Measurements from ENCODE around the gene SPO11.

The SPO11 gene

DNA sequence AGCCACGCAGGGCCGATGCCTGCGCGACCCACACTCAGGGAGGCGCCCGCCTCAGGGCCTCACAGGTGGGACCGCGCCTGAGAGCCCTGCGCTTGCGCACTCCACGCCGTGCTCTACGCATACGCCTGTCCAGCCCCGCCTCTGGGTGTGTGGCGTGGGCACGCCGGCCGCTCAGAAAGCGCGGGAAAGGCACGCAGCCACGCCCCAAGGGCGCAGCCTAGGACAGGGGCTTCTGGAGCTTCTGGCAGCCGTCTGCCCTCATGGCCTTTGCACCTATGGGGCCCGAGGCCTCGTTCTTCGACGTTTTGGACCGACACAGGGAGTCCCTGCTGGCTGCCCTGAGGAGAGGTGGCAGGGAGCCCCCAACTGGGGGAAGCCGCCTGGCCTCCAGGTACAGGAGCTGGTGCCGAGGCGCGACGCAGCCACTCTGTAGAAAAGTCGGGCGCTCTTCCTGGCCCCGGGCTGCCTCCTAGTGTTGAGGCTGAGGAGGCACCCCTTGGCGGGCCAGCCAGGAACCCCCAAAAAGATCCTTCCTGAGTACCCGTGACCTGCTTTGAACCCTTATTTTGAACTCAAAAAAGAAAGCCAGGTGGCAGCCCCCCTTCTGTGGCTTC, at the start of gene SPO11:
Gene SPO11, plus strand, starts transcription at position 196 of the 614 bp plus-strand sequence. Its CDS starts 65 bp downstream, at position 261.
- DNase-seq (ENCODE audit: low spot score): peak; percentile 68

- DNase-seq (ENCODE audit: low spot score): no peak
Observed at GRCh38 chr20:57280221-57280620, 49.4 kb upstream of the SPO11 start.

DNA sequence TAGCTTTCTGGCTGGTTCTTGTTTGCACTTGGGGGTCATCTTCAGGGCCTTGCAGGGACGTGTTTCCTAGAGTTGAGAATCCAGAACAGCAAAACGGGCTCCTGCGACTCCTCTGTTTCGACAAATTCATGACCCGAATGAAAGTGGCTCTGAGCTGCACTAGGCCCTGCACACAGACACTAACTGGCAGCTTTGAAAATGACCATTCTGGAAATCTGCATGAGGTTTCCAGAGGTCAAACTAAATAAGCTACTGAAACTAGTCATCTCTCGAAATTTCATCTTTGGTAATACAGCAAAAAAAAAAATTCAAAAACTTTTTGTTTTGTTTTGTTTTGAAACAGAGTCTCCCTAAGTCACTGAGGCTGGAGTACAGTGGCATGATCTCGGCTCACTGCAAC, 47.7 kb upstream of the SPO11 start:
- no peak for DNase-seq (ENCODE audit: low spot score)

- no peak for DNase-seq (ENCODE audit: low spot score)
Observed at GRCh38 chr20:57282670-57283361, 46.8 kb upstream of the SPO11 start.

DNA sequence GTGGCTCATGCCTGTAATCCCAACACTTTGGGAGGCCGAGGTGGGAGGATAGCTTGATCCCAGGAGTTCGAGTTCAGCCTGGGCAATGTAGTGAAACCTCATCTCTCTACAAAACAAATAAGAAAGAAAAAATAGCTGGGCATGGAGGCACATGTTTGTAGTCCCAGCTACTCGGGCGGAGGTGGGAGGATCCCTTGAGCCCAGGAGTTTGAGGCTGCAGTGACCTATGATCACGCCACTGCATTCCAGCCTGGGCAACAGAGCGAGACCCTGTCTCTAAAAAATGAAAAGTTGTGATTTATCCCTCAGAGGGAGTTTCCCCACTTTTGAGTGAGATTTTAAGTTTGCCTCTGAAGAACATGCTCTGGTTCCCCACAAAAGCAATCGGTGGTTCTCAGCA, 45.7 kb upstream of the SPO11 start:
- no peak for DNase-seq (ENCODE audit: low spot score)

DNA sequence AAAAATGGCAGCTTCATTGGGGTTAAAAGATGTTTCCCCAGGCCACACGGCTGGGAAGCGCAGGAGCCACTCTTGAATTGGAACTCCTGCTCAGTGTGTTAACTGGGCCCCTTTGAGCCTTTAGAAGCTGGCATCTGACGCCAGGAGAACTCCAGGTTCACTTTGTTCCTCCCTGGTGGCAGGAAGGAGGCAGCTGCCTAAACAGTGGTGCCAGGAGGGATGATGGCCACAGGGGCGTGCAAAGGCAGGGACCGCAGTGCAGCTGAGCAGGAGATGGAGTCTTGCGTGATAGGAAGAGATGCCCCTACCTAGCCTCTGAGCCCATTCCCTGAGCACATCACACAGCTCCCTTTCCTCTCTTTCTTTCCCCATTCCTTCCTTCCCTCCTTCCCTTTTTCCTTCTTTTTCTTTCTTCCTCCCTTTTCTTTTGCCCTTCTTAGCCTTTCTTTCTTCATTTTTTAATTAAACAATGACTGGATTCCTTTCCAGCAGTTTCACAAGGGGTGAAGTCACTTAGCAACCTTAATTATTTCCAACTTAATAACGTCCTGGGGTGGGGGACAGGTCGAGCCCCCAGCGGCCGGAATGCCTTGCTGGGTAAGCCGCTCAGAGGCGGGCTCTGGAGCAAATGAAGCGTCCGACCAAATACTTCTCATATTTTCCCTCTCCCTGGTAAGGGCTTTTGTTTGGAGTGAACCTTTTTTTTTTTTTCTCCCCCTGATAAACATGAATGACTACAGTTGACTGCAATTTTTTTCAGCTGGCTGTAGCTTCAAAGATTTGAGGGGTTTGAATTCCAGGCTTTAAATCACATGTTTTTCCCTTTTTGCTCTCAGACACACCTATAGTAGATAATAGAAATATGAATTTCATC, 42.4 kb upstream of the SPO11 start:
- DNase-seq (ENCODE audit: low spot score): no peak

DNA sequence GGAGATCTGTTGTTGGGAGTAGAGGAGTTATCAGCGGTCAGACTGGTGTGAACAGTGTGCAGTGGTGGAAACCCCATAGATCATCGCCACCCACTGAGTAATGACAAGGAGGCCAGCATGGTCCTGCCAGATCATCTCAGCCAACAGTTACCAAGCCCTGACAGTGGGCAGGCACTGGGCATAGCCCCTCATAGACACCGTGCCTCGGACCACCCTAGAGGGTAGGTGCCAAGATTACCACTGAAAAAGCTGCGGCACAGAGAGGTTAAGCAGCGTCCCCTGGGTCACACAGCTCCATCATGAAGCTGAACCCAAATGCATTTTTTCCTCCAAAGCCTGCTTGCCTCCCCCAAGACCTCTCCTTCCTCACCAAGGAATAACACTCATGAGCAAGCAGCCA, 41.7 kb upstream of the SPO11 start:
- DNase-seq (ENCODE audit: low spot score): no peak

DNA sequence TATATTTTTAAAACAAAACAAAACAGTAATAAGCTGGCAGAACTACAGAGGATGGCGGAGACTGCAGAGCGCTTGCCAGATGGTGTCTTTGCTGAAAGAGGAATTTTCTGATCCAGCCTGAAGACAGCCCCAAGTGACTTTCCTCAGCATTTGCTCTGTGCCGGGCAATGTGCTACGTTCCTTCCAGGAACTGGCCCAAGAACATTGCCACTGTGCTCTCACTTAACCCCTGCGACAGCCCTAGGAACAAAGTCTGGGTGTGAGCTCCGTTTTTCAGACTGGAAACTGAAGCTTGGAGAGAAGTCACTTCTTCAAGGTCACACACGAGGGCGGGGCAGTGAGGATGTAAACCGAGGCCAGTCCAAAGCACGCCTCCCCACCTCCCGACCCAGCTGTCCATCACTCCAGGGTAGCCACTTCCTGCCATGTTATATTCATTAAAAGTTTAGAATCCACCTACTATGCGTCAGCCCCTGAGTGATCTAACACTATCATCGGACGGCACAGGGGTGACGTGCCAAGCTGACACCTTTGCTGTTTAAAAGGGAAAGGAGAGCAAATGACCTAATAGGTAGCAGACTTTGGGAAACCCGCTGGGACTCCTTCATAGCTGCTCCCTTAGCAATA, 40.8 kb upstream of the SPO11 start:
- no peak for DNase-seq (ENCODE audit: low spot score)

GRCh38 chr20:57289391-57290177, 40.0 kb upstream of the SPO11 start:
- DNase-seq (ENCODE audit: low spot score): peak; percentile 64

DNA sequence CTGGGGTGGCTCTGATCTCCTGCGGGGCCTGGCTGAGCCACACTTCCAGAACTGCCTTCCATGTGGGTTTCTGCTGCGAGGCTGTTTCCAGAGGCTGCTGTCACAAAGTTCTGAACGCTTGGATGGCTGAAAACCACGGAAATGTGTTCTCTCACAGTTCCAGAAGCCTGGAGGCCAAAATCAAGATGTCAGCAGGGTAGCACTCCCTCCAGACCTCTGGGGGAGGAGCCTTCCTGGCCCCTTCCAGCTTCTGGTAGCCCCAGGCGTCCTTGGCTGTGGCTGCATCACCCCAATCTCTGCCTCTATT, 39.5 kb upstream of the SPO11 start:
- no peak for DNase-seq (ENCODE audit: low spot score)

DNA sequence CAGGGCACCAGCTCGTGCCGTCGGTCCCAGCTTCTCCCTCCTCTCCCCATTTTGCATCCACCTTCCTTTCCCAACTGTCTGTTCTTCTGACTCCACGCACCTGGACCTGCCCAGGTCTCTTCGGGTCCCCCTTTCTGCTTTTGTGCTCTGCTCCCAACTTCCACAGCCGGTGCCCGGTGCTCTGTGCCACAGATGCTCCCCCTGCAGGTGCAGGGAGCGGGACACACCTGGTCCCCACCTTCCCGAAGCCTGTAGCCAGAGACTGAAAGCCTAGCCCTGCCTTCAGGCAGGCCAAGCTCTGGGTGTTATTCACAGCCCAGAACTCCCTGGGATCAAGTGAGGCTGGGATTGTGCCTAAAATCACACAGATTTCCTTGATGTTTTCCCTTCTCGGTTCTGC, 38.6 kb upstream of the SPO11 start:
- DNase-seq (ENCODE audit: low spot score): no peak

DNA sequence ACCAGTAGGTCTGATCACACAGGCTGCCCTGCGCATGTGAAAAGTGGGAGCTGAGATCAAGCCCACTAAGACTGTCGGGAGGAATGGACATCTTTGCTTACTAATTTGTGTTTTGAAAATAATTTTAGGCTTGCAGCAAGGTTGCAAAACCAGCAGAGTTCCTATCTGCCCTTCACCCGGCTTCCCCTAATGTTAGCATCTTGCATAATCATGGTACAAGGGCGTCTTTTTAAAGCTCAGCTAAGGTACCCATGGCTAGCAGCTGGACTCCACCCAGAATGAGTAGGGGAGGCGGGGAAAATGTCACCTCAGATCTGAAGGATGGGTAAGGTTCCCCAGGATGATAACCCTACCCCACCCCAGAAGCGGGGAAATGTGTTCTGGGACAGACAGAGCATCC, 37.9 kb upstream of the SPO11 start:
- no peak for DNase-seq (ENCODE audit: low spot score)

DNA sequence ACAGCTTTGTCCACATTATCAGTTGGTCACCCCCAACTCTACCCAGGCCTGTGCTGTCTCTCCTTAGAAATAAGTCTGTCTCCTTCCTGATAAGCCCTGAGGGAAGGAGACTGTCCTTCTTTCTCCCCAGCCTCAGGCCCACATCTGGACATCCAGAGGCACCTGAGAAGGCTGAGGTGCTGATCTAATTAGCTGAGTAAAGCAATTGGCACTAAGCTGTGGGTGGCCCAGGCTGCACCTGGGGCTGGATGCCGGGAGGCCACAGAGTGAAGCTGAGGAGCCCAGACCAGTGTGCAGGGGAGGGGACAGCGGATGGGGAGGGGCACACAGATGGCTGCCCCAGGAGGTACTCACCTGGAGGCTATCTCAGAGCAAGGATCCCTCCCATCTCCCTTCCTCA, 37.0 kb upstream of the SPO11 start:
- DNase-seq (ENCODE audit: low spot score): no peak

DNA sequence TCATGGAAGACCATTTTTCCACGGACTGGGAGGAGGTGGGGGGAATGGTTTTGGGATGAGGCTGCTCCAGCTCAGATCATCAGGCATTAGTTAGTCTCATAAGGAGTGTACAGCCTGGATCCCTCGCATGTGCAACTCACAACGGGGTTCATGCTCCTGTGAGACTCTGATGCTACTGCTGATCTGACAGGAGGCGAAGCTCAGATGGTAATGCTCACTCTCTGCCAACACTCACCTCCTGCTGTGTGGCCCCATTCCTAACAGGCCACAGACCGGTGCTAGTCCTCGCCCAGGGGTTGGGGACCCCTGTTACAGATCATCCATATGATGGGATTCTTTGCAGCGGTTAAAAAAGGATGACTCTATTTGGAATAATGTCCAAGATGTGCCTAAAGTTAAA, 35.6 kb upstream of the SPO11 start:
- no peak for DNase-seq (ENCODE audit: low spot score)

- DNase-seq (ENCODE audit: low spot score): no peak
Observed at GRCh38 chr20:57294550-57294949, 35.1 kb upstream of the SPO11 start.

DNA sequence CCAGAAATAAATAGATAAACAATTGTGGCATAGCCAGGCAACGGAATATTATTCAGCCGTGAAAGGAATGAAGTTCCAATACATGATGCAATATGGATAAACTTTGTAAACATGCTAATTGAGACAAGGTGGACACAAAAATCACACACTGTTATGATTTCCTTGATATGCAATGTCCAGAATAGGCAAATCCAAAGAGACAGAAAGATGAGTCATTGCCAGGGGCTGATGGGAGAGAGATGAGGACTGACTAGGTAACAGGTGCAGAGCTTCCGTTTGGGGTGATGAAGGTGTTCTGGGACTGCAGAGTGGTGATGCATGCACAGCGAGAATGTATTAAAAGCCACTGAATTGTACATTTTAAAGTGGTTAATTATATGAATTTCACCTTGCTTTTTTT, 31.1 kb upstream of the SPO11 start:
- DNase-seq (ENCODE audit: low spot score): no peak

DNA sequence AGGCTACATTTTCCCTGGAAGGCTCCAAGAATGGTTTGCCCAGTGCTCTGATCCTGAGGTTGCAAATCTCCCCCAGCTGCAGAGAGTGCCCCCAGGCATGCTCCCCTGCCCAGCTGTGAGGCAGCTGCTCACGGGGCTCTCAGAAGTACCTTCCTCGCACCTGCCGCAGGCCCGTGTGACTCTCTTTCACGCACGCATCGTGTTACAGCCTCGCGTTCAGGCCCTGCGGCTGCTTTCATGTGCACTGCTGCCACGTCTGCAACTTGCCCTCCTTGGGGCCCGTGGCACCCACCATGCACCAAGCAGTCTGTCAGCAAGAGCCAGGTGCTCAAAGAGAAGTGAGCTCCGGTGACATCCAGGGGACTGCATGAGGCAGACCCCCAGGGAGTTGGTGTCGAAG, 28.6 kb upstream of the SPO11 start:
- no peak for DNase-seq (ENCODE audit: low spot score)

DNA sequence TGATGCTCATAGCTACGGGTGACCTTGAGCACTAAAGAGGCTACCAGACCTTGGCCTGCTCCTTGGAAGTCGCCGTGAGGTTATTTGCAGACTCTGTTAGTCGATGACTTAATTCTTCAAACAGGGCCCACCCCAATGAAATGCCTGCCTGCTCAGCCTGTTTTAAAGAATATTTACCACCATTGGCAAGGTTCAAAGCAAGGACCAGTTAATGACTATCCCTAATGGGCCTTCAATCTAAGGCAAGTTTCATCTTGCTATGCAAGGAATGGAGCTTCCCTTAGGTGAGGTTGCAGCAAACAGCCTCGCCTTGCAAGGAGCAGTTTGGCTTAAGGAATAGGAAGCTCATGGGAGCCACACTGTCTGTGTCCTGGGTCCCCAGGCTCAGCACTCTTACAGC, 22.9 kb upstream of the SPO11 start:
- no peak for DNase-seq (ENCODE audit: low spot score)

DNA sequence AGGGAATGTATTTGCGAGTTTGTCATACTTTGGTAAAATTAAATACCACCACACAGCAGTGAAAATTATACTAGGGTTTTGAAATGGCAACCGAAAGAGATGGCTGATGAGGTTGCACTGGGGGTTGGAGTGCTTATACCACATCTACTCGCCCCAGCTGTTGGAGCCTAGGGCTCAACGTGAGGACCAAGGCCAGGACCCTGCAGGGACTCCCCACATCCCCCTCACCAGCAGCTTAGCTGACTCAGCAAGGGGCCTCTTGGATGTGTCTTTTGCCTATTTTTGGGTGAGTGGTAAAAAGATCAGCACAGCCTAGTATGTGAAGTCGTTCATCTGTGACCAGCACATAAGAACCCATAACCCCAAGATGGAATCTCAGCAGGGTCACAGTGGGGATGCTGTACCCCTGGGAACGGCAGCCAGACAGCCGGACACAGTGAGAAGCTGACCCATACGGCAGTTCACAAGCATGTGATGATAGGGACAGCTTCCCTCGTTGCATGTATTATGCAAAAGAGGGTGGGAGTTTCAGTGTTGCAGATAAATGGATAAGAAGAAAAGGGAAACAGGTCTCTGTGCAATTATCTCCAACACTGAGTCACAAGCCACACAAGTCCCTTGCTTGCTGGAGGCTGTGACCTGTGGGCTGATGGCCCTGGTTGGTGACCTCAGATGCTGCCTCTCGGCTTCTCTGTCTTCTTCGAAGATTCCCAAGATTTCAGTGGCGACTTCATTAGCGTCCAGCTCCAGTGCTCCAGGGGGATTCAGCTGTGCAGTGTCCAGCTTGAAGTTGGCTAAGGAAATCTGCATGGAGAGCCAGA, 20.9 kb upstream of the SPO11 start:
- no peak for DNase-seq (ENCODE audit: low spot score)

- DNase-seq (ENCODE audit: low spot score): no peak
Observed at GRCh38 chr20:57309544-57310115, 20.0 kb upstream of the SPO11 start.
